HG03045 (cell line): ENCODE data around the gene PIK3R6.

Experiments used
- ATAC-seq: cut with Tn5 transposase; IDR thresholded peaks from one replicate; pipeline ENCODE4 v1.9.1; 2021; ENCODE audit warnings: mild to moderate bottlenecking, moderate library complexity; ENCODE audit not compliant: unreplicated experiment

The PIK3R6 gene

GRCh38 chr17:8755590-8756255 lies 111.8 kb downstream of the PIK3R6 start:
- ATAC-seq: no peak

- ATAC-seq: no peak
Measured at GRCh38 chr17:8754890-8755289, 112.6 kb downstream of the PIK3R6 start.

DNA sequence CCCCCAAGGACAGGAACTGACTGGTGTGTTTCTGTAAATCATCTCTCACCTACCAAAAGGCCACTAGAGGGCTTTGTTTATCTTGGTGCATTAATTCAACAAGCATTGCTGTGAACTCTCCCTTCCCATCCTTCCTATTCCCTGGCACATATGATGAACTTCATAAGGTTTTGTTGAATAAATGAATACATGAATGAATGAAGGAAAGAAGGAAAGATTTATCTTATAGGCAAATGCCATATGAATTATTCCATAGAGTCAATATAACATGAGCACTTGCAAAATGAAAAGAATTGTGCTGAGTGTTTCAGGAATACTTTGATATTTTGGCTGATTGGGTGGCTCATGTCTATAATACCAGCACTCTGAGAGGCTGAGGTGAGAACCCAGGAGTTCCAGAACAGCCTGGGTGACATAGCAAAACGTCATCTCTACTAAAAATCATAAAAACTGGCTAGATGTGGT lies 113.5 kb downstream of the PIK3R6 start:
- ATAC-seq: no peak

DNA sequence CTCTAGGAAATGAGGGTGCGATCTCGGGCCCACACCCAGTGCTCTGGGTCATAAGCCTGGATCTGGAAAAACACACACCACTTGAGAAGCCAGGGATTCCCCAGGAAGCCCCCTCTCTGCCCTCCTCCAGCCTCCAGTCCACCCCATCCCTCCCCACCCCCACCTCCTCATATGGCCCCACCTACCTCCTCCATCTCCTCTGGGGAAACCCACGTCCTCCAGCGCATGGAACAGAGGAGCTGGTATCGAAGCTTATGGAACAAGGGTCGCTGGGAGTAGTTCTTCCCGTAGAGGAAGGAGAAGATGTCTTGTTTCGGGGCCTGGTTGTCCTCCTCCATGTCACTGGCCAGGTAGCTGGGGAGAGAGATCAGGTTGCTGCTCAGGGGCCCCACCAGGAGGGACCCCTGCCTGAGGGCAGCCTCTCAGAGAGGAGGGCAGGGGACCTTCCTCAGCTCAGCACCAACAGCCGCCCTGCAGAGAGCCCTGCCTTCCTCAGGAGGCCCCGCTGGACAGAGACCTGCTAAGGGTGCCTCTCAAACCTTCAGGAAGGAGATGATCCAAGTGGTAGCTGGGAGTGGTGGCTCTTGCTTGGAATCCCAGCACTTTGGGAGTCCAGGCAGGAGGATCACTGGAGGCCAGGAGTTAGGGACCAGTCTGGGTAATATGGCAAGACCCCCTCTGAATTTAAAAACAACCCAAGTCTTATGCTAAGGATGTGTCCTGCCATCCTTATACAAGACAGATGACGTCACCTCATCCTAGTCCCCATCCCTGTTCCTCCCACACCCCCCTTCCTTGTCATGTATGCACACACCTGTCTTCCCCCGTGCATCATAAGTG lies 114.1 kb downstream of the PIK3R6 start:
- no peak for ATAC-seq
